HUES64 (cell line): ENCODE data around the gene VEGFA.

Source experiments
- H3K27ac ChIP-seq: 2 replicates; pipeline ENCODE4 v1.7.0; 2013; ENCODE audit warnings: low read depth, low read length, inconsistent platforms
- H3K27me3 ChIP-seq: 2 replicates; pipeline ENCODE4 v1.6.1; 2013; ENCODE audit warnings: mild to moderate bottlenecking, low read length; ENCODE audit not compliant: insufficient read depth
- H3K36me3 ChIP-seq: 2 replicates; pipeline ENCODE4 v1.6.1; 2013; ENCODE audit warnings: mild to moderate bottlenecking, low read length; ENCODE audit not compliant: insufficient read depth
- H3K4me1 ChIP-seq: 2 replicates; pipeline ENCODE4 v1.6.1; 2013; ENCODE audit warnings: mild to moderate bottlenecking, low read length, moderate library complexity; ENCODE audit not compliant: insufficient read depth
- H3K4me3 ChIP-seq: 2 replicates; pipeline ENCODE4 v1.5.1; 2013; ENCODE audit warnings: mild to moderate bottlenecking, low read length, moderate library complexity
- H3K9ac ChIP-seq: 2 replicates; pipeline ENCODE4 v1.6.1; 2013; ENCODE audit warnings: mild to moderate bottlenecking, low read depth, low read length
- H3K9me3 ChIP-seq: 2 replicates; pipeline ENCODE4 v1.6.1; 2013; ENCODE audit warnings: low read depth, low read length; ENCODE audit not compliant: insufficient read depth
- WGBS: fragments of 150-250, 120-280 bp; methylation state at CpG from one replicate; pipeline ENCODE4 v1.1.7; 2013; ENCODE audit warnings: missing lambda C conversion rate; 5-methylcytosine and 5-hydroxymethylcytosine counted together

Gene VEGFA

GRCh38 chr6:43795421-43795820 is 25.4 kb downstream of the VEGFA start:
- no peaks in the 10 kb centered on the region for H3K4me1 ChIP-seq
- no peaks in the 10 kb centered on the region for H3K9me3 ChIP-seq

GRCh38 chr6:43796168-43796567 is 26.2 kb downstream of the VEGFA start:
- no peak overlapping the region for H3K4me3 ChIP-seq
- no peaks in the 10 kb centered on the region for H3K27me3 ChIP-seq
- H3K4me1 ChIP-seq = no peaks in the 10 kb centered on the region
- no peak overlapping the region for H3K9ac ChIP-seq
- H3K36me3 ChIP-seq = no peaks in the 10 kb centered on the region
- 79% methylated on average over 5 of the region's 5 CpGs for WGBS
- no peaks in the 10 kb centered on the region for H3K9me3 ChIP-seq
- no peak overlapping the region for H3K27ac ChIP-seq

More at GRCh38 chr6:43795421-43795820, 25.4 kb downstream of the VEGFA start:
- Histone ChIP-seq H3K4me3 (no peak overlapping the region), H3K36me3 (no peaks in the 10 kb centered on the region), H3K9ac (no peak overlapping the region), H3K27ac (no peak overlapping the region), H3K27me3 (no peaks in the 10 kb centered on the region)
- WGBS = 90% methylated on average over 7 of the region's 8 CpGs

- Histone ChIP-seq H3K9ac (no peak overlapping the region), H3K27ac (no peak overlapping the region), H3K36me3 (no peaks in the 10 kb centered on the region), H3K4me1 (no peaks in the 10 kb centered on the region), H3K27me3 (no peaks in the 10 kb centered on the region), H3K4me3 (no peak overlapping the region), H3K9me3 (no peaks in the 10 kb centered on the region)
- 91% methylated on average over 11 of the region's 11 CpGs for WGBS
Measured at GRCh38 chr6:43796903-43797890, 27.2 kb downstream of the VEGFA start.

GRCh38 chr6:43797919-43798318 is 27.9 kb downstream of the VEGFA start:
- 88% methylated on average over 11 of the region's 11 CpGs for WGBS
- Histone ChIP-seq H3K27me3 (no peaks in the 10 kb centered on the region), H3K4me1 (no peaks in the 10 kb centered on the region), H3K9ac (no peak overlapping the region), H3K4me3 (no peak overlapping the region), H3K9me3 (no peaks in the 10 kb centered on the region), H3K36me3 (no peaks in the 10 kb centered on the region), H3K27ac (no peak overlapping the region)

- Histone ChIP-seq H3K9ac (no peak overlapping the region), H3K27ac (no peak overlapping the region), H3K4me1 (no peaks in the 10 kb centered on the region), H3K4me3 (no peak overlapping the region), H3K36me3 (no peaks in the 10 kb centered on the region), H3K27me3 (no peaks in the 10 kb centered on the region), H3K9me3 (no peaks in the 10 kb centered on the region)
- 78% methylated on average over 10 of the region's 10 CpGs for WGBS
Measured at GRCh38 chr6:43798688-43799444, 28.9 kb downstream of the VEGFA start.

- H3K36me3 ChIP-seq = no peaks in the 10 kb centered on the region
- H3K4me3 ChIP-seq = no peak overlapping the region
- H3K4me1 ChIP-seq = peaks cover 3% of the 10 kb centered on the region; the same call in 1 of the 2 replicates
- H3K9me3 ChIP-seq = no peaks in the 10 kb centered on the region
- no peak overlapping the region for H3K27ac ChIP-seq
- 75% methylated on average over 6 of the region's 6 CpGs for WGBS
- H3K27me3 ChIP-seq = no peaks in the 10 kb centered on the region
- H3K9ac ChIP-seq = no peak overlapping the region
Measured at GRCh38 chr6:43799551-43800297, 29.7 kb downstream of the VEGFA start.

GRCh38 chr6:43800298-43800623 is 30.2 kb downstream of the VEGFA start:
- Histone ChIP-seq H3K4me3 (no peak overlapping the region), H3K9me3 (no peaks in the 10 kb centered on the region), H3K27ac (no peak overlapping the region), H3K36me3 (no peaks in the 10 kb centered on the region), H3K4me1 (peaks cover 3% of the 10 kb centered on the region; the same call in 1 of the 2 replicates), H3K27me3 (no peaks in the 10 kb centered on the region), H3K9ac (no peak overlapping the region)
- WGBS = 91% methylated on average over 3 of the region's 3 CpGs

- Histone ChIP-seq H3K9ac (no peak overlapping the region), H3K36me3 (no peaks in the 10 kb centered on the region), H3K9me3 (no peaks in the 10 kb centered on the region), H3K4me3 (no peak overlapping the region), H3K27ac (no peak overlapping the region), H3K27me3 (no peaks in the 10 kb centered on the region), H3K4me1 (peaks cover 3% of the 10 kb centered on the region; the same call in 1 of the 2 replicates)
- 95% methylated on average over 10 of the region's 10 CpGs for WGBS
Measured at GRCh38 chr6:43800746-43801494, 30.9 kb downstream of the VEGFA start.

- H3K4me3 ChIP-seq = no peak overlapping the region
- no peak overlapping the region for H3K27ac ChIP-seq
- WGBS = 92% methylated on average over 13 of the region's 16 CpGs
- no peaks in the 10 kb centered on the region for H3K27me3 ChIP-seq
- no peak overlapping the region for H3K9ac ChIP-seq
- no peaks in the 10 kb centered on the region for H3K36me3 ChIP-seq
- H3K4me1 ChIP-seq = peaks cover 3% of the 10 kb centered on the region; the same call in 1 of the 2 replicates
- H3K9me3 ChIP-seq = no peaks in the 10 kb centered on the region
Measured at GRCh38 chr6:43801495-43802181, 31.6 kb downstream of the VEGFA start.
